Type B pancreatic cell (in vitro differentiated cells): ENCODE data around the gene NPHP4. TPM values are rescaled to one million over a fixed set of nuclear protein-coding genes. Genes with fewer than 3 reads are reported as not detected.

Experiments
- DNase-seq: peaks from one replicate; pipeline ENCODE4 v3.0.0; 2021; ENCODE audit warnings: mixed read lengths; ENCODE audit not compliant: unreplicated experiment; ENCODE audit errors: extremely low spot score
- H3K27ac Mint-ChIP-seq: 2 replicates; pipeline ENCODE4 v1.8.0; 2021; ENCODE audit warnings: mild to moderate bottlenecking, mixed read lengths
- H3K27me3 Mint-ChIP-seq: 2 replicates; pipeline ENCODE4 v1.8.0; 2021; ENCODE audit warnings: mixed read lengths
- H3K36me3 Mint-ChIP-seq: 2 replicates; pipeline ENCODE4 v1.8.0; 2021; ENCODE audit warnings: mixed read lengths
- H3K4me1 Mint-ChIP-seq: one replicate; pipeline ENCODE4 v1.8.0; 2021; ENCODE audit warnings: mixed read lengths; ENCODE audit not compliant: unreplicated experiment
- H3K4me3 Mint-ChIP-seq: 2 replicates; pipeline ENCODE4 v1.8.0; 2021; ENCODE audit warnings: mild to moderate bottlenecking, mixed read lengths
- H3K9me3 Mint-ChIP-seq: 2 replicates; pipeline ENCODE4 v1.8.0; 2021; ENCODE audit warnings: mixed read lengths
- total RNA-seq: library from RNA; stranded (reverse); gene quantifications from 2 replicates; pipeline ENCODE4 v1.2.1, GENCODE V29; 2021; ENCODE audit warnings: low replicate concordance
- TF ChIP-seq, protein P1 (sequence below): fragments of 200-600 bp; sonication (generic); conservative IDR thresholded peaks from 2 replicates; pipeline ENCODE4 v1.5.0; 2021; ENCODE audit warnings: antibody characterized with exemption, mild to moderate bottlenecking

NPHP4 gene
- total RNA-seq, 1 donor from 2014 or later = 21.7 TPM

DNA sequence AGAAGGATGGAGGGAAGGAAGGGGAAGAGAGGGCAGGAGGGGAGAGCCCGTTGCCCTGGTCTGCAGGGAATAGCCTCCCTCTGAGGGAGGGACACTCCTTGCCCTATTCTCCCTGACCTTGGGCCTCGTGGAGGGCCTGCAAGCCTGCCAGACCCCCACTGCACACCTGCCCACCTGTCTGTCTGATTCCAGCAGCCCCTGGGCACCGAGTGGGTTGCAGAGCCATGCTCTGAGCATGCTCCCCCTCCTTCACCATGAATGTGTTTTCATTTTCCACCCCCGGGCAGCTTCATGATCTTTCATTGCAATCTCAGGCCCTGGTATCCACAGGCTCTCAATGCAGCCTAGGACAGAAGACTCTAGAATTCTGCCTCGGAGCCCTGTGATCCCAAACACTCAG lies 5.1 kb upstream of the NPHP4 start:
- peaks cover 9% of the 10 kb centered on the region for H3K4me1 Mint-ChIP-seq
- TF ChIP-seq, protein P1, sequence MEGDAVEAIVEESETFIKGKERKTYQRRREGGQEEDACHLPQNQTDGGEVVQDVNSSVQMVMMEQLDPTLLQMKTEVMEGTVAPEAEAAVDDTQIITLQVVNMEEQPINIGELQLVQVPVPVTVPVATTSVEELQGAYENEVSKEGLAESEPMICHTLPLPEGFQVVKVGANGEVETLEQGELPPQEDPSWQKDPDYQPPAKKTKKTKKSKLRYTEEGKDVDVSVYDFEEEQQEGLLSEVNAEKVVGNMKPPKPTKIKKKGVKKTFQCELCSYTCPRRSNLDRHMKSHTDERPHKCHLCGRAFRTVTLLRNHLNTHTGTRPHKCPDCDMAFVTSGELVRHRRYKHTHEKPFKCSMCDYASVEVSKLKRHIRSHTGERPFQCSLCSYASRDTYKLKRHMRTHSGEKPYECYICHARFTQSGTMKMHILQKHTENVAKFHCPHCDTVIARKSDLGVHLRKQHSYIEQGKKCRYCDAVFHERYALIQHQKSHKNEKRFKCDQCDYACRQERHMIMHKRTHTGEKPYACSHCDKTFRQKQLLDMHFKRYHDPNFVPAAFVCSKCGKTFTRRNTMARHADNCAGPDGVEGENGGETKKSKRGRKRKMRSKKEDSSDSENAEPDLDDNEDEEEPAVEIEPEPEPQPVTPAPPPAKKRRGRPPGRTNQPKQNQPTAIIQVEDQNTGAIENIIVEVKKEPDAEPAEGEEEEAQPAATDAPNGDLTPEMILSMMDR = no peak
- H3K27me3 Mint-ChIP-seq = peaks cover 24% of the 10 kb centered on the region
- H3K36me3 Mint-ChIP-seq = no peaks in the 10 kb centered on the region
- DNase-seq = no peak
- no peaks in the 10 kb centered on the region for H3K9me3 Mint-ChIP-seq
- no peak overlapping the region for H3K4me3 Mint-ChIP-seq
- no peak overlapping the region for H3K27ac Mint-ChIP-seq

DNA sequence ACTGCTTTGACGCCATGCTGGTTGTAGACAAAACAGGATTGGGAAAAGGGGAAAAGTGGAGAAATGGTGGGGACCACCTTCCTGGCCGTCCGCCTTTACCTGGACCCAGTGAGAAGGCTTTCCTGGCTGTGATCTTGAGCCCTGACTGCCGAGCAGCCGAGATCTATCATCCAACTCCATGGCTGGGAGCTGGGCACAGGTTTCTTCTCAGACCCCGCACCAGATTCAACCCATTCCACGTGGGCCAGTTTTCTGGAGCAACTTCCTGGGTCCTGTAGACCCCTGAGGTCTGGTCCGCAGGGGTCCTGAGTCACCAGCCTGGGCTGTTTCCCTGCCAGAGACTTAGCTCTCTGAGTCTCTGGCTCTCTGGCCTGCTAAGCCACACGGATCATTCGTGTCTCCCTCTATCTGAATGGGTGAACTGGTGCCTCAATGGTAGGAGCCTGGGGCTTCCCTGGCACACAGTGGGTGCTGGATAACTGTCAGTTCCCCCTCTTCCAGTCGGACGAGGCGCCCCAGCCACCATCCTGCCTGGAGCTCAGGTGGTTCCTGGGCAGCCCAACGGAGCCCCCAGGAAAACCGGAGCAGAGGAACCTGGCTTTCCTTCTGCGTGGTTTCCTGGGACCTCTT lies 4.5 kb upstream of the NPHP4 start:
- Mint-ChIP-seq H3K36me3 (no peaks in the 10 kb centered on the region), H3K27me3 (peaks cover 25% of the 10 kb centered on the region), H3K4me3 (no peak overlapping the region), H3K27ac (no peak overlapping the region), H3K4me1 (peaks cover 9% of the 10 kb centered on the region), H3K9me3 (no peaks in the 10 kb centered on the region)
- no peak for DNase-seq
- TF ChIP-seq, protein P1 = no peak

DNA sequence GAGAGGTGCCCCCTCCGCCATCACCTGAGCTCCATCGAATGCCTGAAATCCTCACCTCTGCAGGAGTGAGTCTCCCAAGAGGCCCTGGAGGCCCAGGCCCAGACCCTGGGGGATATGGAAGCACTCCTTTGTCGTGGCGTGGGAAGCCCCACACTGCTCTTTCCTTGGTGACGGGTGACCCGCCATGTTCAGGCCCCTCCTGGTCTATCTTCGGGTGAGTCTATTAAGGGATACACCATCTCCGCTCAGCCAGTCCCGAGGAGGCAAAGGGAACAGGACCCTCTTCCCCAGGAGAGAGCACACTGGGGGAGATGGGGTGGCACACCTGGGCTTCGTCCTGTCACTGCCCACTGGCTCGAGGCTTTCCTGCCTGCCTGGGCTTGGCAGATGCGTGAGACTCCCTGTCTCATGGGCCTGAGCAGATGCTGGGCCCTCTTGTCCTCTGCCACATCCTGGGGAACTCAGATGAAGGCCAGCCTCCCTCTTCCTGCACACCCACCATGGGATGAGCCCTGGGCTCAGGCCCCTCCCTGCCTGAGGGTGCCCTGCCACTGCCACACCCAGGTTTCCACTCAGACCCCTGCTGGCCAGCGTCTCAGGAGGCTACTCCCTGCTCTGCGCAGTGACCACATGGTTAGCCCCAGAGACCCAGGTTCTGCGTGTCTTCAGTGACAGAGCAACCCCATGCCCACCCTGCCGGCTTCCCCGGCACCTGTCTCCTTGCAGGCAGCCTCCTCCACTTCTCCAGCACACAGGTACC lies 3.8 kb upstream of the NPHP4 start:
- TF ChIP-seq, protein P1 = no peak
- H3K4me1 Mint-ChIP-seq = peaks cover 11% of the 10 kb centered on the region
- H3K27ac Mint-ChIP-seq = no peak overlapping the region
- H3K27me3 Mint-ChIP-seq = peaks cover 25% of the 10 kb centered on the region
- no peak for DNase-seq
- H3K9me3 Mint-ChIP-seq = no peaks in the 10 kb centered on the region
- H3K4me3 Mint-ChIP-seq = peak overlapping the region; percentile 28
- no peaks in the 10 kb centered on the region for H3K36me3 Mint-ChIP-seq

DNA sequence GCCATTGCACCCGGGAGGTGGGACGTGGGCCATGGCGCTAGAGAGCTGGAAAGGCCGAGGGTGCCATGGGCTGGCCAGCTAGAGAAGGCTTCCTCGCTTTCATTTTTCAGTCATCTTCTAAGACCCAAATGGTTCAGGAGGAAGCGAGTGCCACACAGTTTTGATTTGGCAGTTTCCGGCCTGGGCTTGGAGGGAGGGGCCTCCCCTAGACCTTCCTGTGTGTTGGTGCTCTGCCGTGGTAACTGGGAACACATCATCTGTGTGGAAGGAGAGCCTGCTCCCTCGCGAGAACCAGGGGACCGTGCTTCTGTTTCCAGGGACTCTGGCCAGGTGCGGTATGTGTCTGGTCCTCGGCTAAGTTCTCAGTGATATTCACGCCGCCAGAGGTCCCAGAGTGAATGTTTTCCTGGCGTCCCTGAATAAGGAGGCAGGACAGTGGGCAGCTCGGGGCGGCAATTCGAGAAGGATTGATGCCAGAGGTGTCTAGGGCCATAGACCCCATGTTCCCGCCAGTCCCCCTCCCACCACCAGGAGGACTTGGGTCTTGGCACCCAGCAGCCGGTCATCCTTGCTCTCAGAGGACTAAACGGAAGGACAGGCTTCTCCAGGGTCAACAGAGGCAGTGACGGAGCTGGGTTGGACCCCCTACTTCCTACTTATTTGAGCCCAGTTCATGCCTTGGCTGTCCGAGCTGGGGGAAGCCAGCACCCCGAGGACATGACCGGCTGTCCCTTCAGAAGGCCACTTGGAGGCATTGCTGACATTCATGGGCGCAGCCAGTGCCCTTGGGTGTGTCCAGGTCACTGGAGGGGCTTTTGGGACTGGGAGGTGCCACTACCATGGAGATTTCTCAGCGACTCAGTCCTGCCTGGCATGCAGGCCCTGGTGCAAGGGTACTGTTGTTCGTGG lies 2.7 kb upstream of the NPHP4 start:
- Mint-ChIP-seq H3K36me3 (no peaks in the 10 kb centered on the region), H3K27ac (no peak overlapping the region), H3K4me3 (no peak overlapping the region), H3K27me3 (peaks cover 25% of the 10 kb centered on the region), H3K9me3 (no peaks in the 10 kb centered on the region), H3K4me1 (peaks cover 16% of the 10 kb centered on the region)
- TF ChIP-seq, protein P1 = peak; percentile 25
- no peak for DNase-seq

DNA sequence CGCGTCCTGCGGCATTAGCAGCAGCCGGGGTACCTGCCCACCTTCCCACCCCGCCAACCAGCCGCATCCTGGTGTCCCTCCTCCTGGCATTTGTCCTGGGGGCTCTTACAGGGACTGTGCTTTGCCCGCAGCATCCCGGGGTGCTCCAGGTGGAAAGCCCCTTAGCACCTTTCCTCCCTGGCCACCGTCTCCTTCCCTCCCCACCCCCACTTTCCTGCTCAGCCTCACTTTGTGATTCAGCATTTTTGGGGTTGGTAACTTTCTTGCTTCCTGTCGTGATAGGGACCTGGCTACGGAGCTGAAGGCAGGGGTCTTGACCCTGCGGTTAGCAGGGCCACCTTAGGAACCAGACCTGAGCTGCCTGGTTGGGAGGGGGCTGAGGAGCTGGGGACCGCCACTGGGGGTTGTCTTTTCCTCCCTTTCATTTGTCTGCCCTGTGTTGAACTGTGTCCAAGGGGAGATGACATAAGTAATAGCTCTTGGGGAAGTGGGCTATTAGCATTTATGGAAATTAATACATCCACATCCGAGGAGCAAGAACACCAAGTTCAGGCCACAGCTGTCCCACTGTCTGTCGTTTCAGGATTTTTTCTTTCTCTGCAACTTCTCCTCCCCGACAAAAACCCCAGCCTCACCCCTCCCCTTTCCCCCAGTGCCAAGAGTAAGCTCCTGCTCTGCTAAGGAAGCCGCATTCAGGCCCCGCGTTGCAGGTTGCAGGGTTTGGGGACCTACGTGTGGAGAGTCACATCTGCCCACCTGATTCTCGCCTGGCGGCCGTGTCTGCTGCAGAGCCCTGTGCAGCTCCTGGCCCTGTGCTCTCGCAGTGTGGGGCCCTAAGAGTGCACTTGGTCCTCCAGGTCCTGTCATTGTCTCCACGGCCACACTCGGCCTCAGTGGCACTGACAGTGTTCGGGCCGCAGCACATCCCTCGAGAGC lies 1.6 kb upstream of the NPHP4 start:
- TF ChIP-seq, protein P1 = no peak
- no peaks in the 10 kb centered on the region for H3K9me3 Mint-ChIP-seq
- no peak for DNase-seq
- no peaks in the 10 kb centered on the region for H3K36me3 Mint-ChIP-seq
- H3K4me3 Mint-ChIP-seq = peak overlapping the region; percentile 96
- H3K4me1 Mint-ChIP-seq = peaks cover 16% of the 10 kb centered on the region
- H3K27me3 Mint-ChIP-seq = peaks cover 25% of the 10 kb centered on the region
- no peak overlapping the region for H3K27ac Mint-ChIP-seq
